Measurements from ENCODE around the gene FAIM2. TPM values are rescaled to one million over a fixed set of nuclear protein-coding genes. Genes with fewer than 3 reads are reported as not detected.

The FAIM2 gene
- polyA plus RNA-seq, 2 of the 4 experiments (the other 2 are of a cell fraction): 0.23 TPM; not detected in 1

DNA sequence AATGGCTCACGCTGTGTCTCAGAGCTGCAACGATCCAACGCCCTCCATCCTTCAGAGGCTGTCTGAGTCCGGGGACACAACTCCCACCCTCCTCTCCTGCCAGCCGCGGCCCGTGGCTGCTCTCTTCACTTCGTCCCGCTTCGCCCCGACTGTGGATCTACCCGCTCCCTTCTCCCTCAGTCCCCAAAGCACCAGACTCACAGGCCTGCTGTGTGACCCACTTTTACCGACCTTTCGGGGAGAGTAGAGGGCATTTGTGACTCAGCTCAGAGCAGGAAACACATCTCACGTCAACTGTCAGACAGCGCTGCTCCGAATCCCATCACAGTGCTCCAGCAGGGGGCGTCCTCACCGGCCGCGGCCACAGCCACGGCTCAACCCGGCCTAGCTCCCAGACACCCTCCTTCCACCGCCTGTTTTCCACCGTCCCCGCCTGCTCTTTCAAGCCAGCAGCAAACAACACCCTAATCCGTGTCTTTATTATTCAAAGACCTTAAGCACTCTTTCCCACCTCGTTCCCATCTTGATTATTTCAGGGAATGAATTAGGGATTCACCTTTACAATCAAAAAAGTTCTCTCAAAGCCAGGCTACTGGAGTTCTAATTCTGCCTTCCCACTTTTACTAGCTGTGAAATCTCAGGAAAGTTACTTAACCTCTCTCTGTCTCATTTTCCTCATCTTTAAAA lies 41.8 kb upstream of the FAIM2 start (continued):
- no peak for TF ChIP-seq E2F6 (IDR thresholded peaks at IDR 0.05; ENCODE audit: borderline replicate concordance, low read depth)
- TF ChIP-seq MAFK (IDR thresholded peaks at IDR 0.05; ENCODE audit: partially characterized antibody): no peak
- TF ChIP-seq CBX8 (IDR thresholded peaks at IDR 0.05): no peak
- TF ChIP-seq FOSL2 (IDR thresholded peaks at IDR 0.05): no peak
- TF ChIP-seq FOSL2 (CRISPR knock-in tag; IDR thresholded peaks at IDR 0.05): peak; percentile 42
- TF ChIP-seq MAX (IDR thresholded peaks at IDR 0.05): peak; percentile 40
- TF ChIP-seq, protein P1, sequence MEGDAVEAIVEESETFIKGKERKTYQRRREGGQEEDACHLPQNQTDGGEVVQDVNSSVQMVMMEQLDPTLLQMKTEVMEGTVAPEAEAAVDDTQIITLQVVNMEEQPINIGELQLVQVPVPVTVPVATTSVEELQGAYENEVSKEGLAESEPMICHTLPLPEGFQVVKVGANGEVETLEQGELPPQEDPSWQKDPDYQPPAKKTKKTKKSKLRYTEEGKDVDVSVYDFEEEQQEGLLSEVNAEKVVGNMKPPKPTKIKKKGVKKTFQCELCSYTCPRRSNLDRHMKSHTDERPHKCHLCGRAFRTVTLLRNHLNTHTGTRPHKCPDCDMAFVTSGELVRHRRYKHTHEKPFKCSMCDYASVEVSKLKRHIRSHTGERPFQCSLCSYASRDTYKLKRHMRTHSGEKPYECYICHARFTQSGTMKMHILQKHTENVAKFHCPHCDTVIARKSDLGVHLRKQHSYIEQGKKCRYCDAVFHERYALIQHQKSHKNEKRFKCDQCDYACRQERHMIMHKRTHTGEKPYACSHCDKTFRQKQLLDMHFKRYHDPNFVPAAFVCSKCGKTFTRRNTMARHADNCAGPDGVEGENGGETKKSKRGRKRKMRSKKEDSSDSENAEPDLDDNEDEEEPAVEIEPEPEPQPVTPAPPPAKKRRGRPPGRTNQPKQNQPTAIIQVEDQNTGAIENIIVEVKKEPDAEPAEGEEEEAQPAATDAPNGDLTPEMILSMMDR (IDR thresholded peaks at IDR 0.05): peak; percentile 91
- TF ChIP-seq POLR2A (IDR thresholded peaks at IDR 0.05; ENCODE audit: low read length): no peak
- no peak for TF ChIP-seq ZC3H11A (IDR thresholded peaks at IDR 0.05)
- TF ChIP-seq KDM1A (IDR thresholded peaks at IDR 0.05; ENCODE audit: low read depth): no peak

- ATAC-seq: no peak
- Histone ChIP-seq H3K4me1 (0 out of 3 replicates have a peak, but pooled peaks cover 7% of the 10 kb centered on the region), H3K9me3 (no peaks in the 10 kb centered on the region), H3K4me2 (no peak overlapping the region), H3K4me3 (no peak overlapping the region), H3K27ac (no peak overlapping the region)
- no peak for FAIRE-seq
- ChIA-PET POLR2A (interaction anchor here (1.3 kb wide), 1 partner anchor 203 kb away, joined by 7 read pairs; the partner anchor contains the start of gene TMBIM6), CTCF (interaction anchor here (0.8 to 7.7 kb wide), 28 partner anchors 8 to 224 kb away, joined by 3 to 193 read pairs (median 8); partner anchors contain the start of gene AQP5)
- no peak for DNase-seq (ENCODE audit: low read depth in 1 of 2, low spot score in 1 of 2)
- 72% methylated on average over 3 of the region's 3 CpGs for WGBS (ENCODE audit: missing lambda C conversion rate)
- TF ChIP-seq CBX2 (IDR thresholded peaks at IDR 0.05; ENCODE audit: borderline replicate concordance, low read depth) (no peak), EP300 (IDR thresholded peaks at IDR 0.05) (no peak), JUNB (IDR thresholded peaks at IDR 0.05) (no peak), PBX3 (IDR thresholded peaks at IDR 0.05) (no peak), HMGXB4 (CRISPR knock-in tag; IDR thresholded peaks at IDR 0.05; ENCODE audit: borderline replicate concordance) (no peak), RAD21 (conservative IDR thresholded peaks at IDR 0.05 in 1 of 2, IDR thresholded peaks at IDR 0.05 in 1 of 2) (no peak), BCL3 (IDR thresholded peaks at IDR 0.05) (no peak), ZSCAN20 (CRISPR knock-in tag; IDR thresholded peaks at IDR 0.05) (no peak), NPAS2 (CRISPR knock-in tag; IDR thresholded peaks at IDR 0.05; ENCODE audit: borderline replicate concordance) (no peak), TFCP2L1 (CRISPR knock-in tag; IDR thresholded peaks at IDR 0.05) (no peak), SMC3 (IDR thresholded peaks at IDR 0.05) (no peak), HEYL (CRISPR knock-in tag; IDR thresholded peaks at IDR 0.05) (no peak), HOXB13 (CRISPR knock-in tag; IDR thresholded peaks at IDR 0.05; ENCODE audit: low read depth) (no peak), USF2 (IDR thresholded peaks at IDR 0.05) (no peak)
These were observed 41.0 kb upstream of the FAIM2 start for GRCh38 chr12:49944718-49945117.

Data from A549 (cell line).